Inferior parietal cortex (tissue), 1 donor: ENCODE results near the gene ZDHHC8.

Experiments
- DNase-seq: peaks from one replicate; pipeline ENCODE4 v3.0.0-alpha.2; 2016; ENCODE audit errors: extremely low spot score

The ZDHHC8 gene

GRCh38 chr22:20131597-20131858 lies at the start of gene ZDHHC8:
Gene ZDHHC8 (plus strand): TSS chr22:20131804. CDS start chr22:20131948, 144 bp downstream.
- DNase-seq = no peak

GRCh38 chr22:20083157-20083890 lies 48.3 kb upstream of the ZDHHC8 start:
- no peak for DNase-seq

- no peak for DNase-seq
These were observed 47.6 kb upstream of the ZDHHC8 start for GRCh38 chr22:20083891-20084546.

- DNase-seq = no peak
These were observed 46.8 kb upstream of the ZDHHC8 start for GRCh38 chr22:20084547-20085413.

GRCh38 chr22:20085651-20086050 lies 46.0 kb upstream of the ZDHHC8 start:
- DNase-seq = no peak

GRCh38 chr22:20086101-20086599 lies 45.5 kb upstream of the ZDHHC8 start:
- no peak for DNase-seq

GRCh38 chr22:20086763-20087162 lies 44.8 kb upstream of the ZDHHC8 start:
- DNase-seq = no peak

- no peak for DNase-seq
These were observed 44.0 kb upstream of the ZDHHC8 start for GRCh38 chr22:20087319-20088262.

- DNase-seq = no peak
These were observed 43.3 kb upstream of the ZDHHC8 start for GRCh38 chr22:20088263-20088648.

GRCh38 chr22:20089226-20089976 lies 42.2 kb upstream of the ZDHHC8 start:
- no peak for DNase-seq

- no peak for DNase-seq
These were observed 41.5 kb upstream of the ZDHHC8 start for GRCh38 chr22:20089977-20090729.

GRCh38 chr22:20090730-20091240 lies 40.8 kb upstream of the ZDHHC8 start:
- no peak for DNase-seq

- no peak for DNase-seq
These were observed 39.7 kb upstream of the ZDHHC8 start for GRCh38 chr22:20091690-20092476.

GRCh38 chr22:20092477-20092854 lies 39.1 kb upstream of the ZDHHC8 start:
- no peak for DNase-seq

GRCh38 chr22:20093418-20094196 lies 38.0 kb upstream of the ZDHHC8 start:
- DNase-seq = no peak

GRCh38 chr22:20094197-20094807 lies 37.3 kb upstream of the ZDHHC8 start:
- no peak for DNase-seq

- DNase-seq = no peak
These were observed 36.1 kb upstream of the ZDHHC8 start for GRCh38 chr22:20095521-20095920.
